Renal pelvis (tissue), 4 donors: ENCODE measurements around the gene VMP1. TPM values are rescaled to one million over a fixed set of nuclear protein-coding genes. Genes with fewer than 3 reads are reported as not detected.
"Not testable (repeated sequence)": the region's sequence is repeated elsewhere in the genome, so short reads cannot be mapped to it uniquely, and the experiment has no call there.

Source experiments
- DNase-seq: peaks from one replicate; pipeline ENCODE4 v3.0.0-alpha.2; 2013
- polyA plus RNA-seq, 3 donors: library from polyadenylated mRNA; unstranded; fragments of 120-200 nt; gene quantifications; one replicate each; pipeline ENCODE4 v1.2.1, GENCODE V29; 2013; ENCODE audit not compliant: insufficient read length in 3 of 3

VMP1 gene
- polyA plus RNA-seq, 3 donors: 93.4 to 108 (median 97.7) TPM

GRCh38 chr17:59776577-59776976 lies 69.1 kb downstream of the VMP1 start:
- DNase-seq: no peak

- no peak for DNase-seq
These were observed 69.6 kb downstream of the VMP1 start for GRCh38 chr17:59777033-59777432.

GRCh38 chr17:59778996-59779395 lies 71.5 kb downstream of the VMP1 start:
- DNase-seq: no peak

DNA sequence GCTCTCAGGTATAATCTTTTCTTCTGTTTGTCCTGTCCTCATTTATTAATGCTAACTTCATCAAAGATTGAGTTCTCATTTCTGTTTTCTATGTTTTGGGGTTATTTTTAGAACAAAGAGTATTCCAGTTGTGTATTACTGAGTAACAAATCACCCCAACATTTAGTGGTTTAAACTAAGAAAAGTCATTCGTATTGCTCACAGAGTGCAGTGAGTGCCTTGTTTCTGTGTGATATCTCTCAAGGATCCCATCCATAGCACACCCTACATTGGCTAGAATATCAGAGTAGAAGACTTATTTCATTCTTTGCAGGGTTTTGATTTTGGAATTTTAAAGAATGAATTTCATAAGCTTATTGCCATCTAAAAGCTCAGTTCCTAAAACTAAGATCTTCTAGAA lies 72.1 kb downstream of the VMP1 start:
- DNase-seq: no peak

GRCh38 chr17:59780548-59780947 lies 73.1 kb downstream of the VMP1 start:
- DNase-seq: not testable (repeated sequence)

DNA sequence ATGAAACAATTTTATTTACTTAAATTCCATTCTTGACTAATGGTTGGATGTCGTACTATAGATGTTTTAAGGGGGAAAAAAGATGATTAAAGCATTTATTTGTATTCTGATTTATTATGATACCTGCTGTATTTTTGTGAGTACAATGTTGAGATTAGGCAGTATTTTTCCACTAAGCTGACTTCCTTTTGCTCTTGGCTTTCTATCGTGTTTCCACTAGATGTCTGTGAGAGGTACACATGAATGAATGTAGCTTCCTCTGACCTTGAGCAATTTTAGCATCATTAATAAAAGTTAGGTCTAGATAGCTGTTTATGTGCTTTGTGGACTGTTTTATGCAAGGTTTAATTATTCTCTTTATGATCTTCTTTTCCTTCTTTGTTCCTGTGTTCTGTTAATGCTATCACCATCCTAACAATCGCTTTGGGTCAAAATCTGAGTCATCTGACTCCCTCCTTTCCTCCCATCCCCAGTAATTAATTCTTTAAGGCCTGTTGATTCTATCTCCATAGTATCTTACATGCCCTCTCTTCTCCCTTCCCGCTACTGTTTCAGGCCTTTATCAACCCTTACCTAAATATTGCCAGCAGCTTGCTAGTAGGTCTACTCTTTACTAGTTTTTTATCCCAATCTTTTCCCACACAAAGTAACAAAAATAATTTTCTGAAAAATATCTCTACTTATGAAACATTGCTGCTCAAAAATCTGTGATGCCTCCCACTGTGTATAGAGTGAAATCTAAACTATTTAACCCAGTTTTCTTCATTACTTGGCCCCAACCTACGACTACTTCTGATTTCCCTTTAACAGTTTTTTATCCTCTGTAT lies 76.0 kb downstream of the VMP1 start:
- DNase-seq: no peak

DNA sequence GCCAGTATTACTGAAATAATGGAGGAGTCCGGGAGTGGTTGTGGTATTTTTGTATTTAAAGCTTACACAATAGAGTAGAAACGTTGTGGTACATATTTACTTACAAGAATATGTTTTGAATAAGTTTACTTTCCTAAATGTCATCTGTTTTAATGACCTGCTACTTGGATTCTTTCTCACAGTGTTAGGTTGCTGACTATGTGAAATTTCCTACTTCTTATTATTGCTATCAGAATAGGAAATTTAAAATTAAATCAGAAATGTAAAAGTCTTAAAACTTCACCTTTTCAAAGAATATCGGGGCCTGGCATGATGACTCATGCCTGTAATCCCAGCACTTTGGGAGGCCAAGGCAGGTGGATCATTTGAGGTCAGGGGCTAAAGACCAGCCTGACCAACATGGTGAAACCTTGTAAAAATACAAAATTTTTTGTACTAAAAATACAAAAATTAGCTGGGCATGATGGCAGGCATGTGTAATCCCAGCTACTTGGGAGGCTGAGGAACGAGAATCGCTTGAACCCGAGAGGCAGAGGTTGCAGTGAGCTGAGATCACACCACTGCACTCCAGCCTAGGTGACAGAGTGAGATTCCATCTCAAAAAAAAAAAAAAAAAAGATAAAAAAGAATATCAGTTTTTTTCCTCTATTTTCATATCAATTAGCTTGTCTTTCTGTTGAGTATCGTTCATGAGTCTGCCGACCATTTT lies 77.8 kb downstream of the VMP1 start:
- DNase-seq: no peak

DNA sequence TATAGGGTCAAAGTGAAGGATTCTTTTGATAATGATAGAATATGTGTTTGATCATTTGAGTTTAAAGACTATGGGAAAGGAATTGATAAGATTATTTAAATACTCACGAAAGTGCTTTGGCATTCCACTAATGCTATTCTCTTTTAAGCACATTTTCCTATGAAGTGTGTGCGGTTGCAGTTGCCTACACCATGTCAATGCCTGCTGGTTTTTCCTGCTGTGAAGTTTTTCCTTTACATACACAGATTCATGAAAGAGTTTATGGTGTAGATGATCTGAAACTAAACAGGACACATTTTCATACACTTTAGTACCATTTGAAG lies 78.7 kb downstream of the VMP1 start:
- no peak for DNase-seq

DNA sequence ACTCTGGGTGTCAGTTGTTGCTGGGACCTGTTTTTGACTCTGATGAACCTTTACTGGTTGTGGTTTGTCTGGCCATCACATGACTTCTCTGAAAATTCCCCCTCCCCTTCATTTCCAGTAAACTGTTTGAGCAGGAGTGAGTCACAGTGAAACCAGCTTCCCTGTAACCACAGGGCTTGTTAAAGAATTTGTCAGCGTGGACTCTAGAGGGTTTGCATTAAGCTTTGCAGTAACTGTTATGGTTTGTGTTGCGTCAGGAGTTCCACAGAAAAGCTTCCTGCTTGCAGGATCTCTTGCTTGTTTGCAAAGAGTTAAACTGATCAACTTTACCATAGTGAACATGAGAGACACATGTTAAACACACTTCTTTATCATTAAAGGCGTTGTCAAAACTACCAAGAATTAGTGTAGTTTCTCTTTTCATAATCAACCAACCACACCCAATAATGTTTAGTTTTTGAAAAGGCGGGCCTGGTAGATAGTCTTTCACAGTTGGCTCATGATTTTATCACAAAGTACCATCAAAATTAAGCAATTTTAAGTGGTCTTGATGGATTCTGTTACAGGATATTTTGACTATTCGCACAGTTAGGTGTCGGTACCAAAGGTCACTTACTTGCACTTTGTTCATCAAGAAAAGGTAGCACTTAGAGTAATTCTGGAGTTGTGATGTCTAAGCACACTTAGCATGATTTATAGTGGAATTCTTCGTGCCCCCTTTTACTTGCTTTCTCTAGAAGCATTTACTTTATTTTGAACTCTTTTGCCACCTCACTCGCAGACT lies 79.3 kb downstream of the VMP1 start:
- DNase-seq: peak; percentile 66

- not testable (repeated sequence) for DNase-seq
These were observed 82.4 kb downstream of the VMP1 start for GRCh38 chr17:59789849-59790248.

GRCh38 chr17:59790418-59790817 lies 83.0 kb downstream of the VMP1 start:
- not testable (repeated sequence) for DNase-seq

DNA sequence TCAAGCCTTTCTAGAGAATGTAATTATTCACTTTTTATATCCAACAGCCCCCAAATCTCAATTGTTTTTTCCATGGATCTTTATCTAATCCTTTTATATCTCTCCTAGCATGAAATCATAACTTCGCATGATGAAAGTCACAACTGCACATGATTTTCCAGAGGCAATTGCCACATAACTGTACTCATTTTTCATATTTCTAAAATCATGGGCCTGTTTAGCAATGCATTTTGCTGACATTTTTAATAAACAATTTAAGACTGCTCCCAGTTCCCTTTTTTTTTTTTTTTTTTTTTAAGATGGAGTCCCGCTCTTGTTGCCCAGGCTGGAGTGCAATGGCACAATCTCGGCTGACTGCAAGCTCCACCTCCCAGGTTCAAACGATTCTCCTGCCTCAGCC lies 83.5 kb downstream of the VMP1 start:
- DNase-seq: no peak

- DNase-seq: no peak
These were observed 84.4 kb downstream of the VMP1 start for GRCh38 chr17:59791603-59792457.

DNA sequence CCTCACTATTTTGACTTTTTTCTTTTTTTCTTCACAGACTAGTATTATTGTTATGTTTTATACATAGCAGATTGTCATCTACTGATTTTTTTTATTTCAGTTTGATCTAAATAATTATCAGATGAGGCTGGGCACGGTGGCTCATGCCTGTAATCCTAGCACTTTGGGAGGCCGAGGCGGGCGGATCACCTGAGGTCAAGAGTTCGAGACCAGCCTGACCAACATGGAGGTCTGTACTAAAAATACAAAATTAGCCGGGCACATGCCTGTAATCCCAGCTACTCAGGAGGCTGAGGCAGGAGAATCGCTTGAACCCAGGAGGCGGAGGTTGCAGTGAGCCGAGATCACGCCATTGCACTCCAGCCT lies 85.0 kb downstream of the VMP1 start:
- not testable (repeated sequence) for DNase-seq

GRCh38 chr17:59793205-59793604 lies 85.8 kb downstream of the VMP1 start:
- DNase-seq: no peak

GRCh38 chr17:59796138-59796537 lies 88.7 kb downstream of the VMP1 start:
- no peak for DNase-seq

- DNase-seq: no peak
These were observed 89.3 kb downstream of the VMP1 start for GRCh38 chr17:59796785-59797205.

- DNase-seq: no peak
These were observed 90.7 kb downstream of the VMP1 start for GRCh38 chr17:59798111-59798510.

DNA sequence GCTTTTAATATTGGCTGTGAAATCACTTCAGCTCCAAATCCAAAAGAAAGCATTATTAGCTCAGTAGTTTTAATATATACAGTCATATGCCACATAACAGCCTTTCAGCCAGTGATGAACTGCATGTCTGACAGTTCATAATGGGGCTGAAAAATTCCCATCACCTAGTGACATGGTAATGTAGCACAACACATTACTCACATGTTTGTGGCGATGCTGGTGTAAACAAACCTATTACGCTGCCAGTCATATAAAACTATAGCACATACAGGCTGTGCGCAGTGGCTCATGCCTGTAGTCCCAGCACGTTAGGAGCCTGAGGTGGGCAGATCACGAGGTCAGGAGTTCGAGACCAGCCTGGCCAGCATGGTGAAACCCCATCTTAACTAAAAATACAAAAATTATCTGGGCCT lies 93.1 kb downstream of the VMP1 start:
- no peak for DNase-seq

DNA sequence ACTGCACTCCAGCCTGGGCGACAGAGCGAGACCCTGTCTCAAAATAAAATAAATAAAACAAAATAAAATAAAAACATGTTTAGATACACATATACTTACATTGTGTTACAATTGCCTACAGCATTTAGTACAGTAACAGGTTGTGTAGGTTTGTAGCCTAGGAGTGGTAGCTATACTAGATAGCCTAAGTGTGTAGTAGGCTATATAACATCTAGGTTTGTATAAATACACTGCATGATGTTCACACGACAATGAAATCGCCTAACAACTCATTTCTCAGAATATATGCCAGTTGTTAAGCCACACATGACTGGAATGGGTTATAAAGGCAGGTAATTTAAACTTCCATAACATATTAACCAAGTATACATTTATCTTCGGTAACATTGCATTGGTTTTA lies 94.7 kb downstream of the VMP1 start:
- no peak for DNase-seq

DNA sequence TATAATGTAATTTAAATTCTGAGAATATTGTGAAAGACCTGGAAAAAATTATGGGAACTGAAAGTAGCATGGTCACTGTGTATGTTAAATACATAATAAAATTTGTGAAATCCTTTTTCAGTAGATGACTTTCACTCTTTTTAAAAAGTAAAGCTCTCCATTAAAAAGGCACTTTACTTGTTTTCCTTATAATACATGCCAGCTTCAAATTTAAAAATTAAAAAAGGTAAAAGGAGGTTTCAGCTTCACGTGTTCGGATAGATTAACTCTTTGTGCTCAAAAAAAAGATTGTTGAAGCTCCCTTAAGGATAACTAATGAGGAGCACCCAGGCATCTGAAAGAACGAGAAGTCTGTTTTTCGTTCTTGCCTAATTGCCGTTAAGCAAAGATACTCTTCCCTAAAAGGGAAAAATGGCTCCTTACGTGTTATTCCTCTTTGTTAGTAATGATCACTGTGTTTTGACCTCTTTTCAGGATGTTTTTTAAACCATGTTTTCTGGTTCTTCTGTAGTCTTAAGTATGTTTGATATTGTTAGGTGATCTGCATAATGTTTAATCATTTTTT lies 97.5 kb downstream of the VMP1 start:
- no peak for DNase-seq
